NCI-H187 treated with DMSO at 0.1 percent for 48 hours (cell line): ENCODE data around the gene RAPGEF4.

Source experiments
- DNase-seq: peaks from one replicate; lab custom pipeline; 2025; lab: John Stamatoyannopoulos, UW

RAPGEF4 gene

GRCh38 chr2:172905937-172906811, 170.5 kb downstream of the RAPGEF4 start:
- DNase-seq, result no peak

DNA sequence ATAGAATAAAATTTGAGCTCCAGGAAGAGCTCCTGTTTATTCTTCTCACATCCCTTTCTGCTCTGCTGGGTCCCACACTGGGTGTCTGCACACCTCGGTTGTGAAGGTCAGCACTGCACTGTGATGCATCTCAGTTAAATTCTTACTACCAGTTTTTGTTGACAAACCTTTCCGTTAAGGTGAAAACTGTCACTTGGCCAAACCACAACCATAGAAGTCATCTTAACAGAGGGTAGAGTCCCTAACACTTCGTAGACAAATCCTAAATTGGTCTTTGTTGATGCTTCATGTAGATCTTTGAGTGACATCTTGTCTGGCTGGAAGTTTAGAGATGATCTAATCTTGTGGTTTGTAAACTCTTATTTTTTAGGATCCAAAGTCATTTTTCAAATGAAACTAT, 172.6 kb downstream of the RAPGEF4 start:
- DNase-seq, result no peak

GRCh38 chr2:172909454-172909853, 173.8 kb downstream of the RAPGEF4 start:
- DNase-seq, result no peak

GRCh38 chr2:172912266-172912665, 176.6 kb downstream of the RAPGEF4 start:
- DNase-seq, result no peak

- DNase-seq, result no peak
These were observed 178.8 kb downstream of the RAPGEF4 start for GRCh38 chr2:172914341-172915008.

- no peak for DNase-seq
These were observed 182.1 kb downstream of the RAPGEF4 start for GRCh38 chr2:172917716-172918115.

- DNase-seq, result no peak
These were observed 184.1 kb downstream of the RAPGEF4 start for GRCh38 chr2:172919732-172920131.

- DNase-seq, result no peak
These were observed 186.0 kb downstream of the RAPGEF4 start for GRCh38 chr2:172921532-172922236.

- no peak for DNase-seq
These were observed 186.7 kb downstream of the RAPGEF4 start for GRCh38 chr2:172922306-172922705.

DNA sequence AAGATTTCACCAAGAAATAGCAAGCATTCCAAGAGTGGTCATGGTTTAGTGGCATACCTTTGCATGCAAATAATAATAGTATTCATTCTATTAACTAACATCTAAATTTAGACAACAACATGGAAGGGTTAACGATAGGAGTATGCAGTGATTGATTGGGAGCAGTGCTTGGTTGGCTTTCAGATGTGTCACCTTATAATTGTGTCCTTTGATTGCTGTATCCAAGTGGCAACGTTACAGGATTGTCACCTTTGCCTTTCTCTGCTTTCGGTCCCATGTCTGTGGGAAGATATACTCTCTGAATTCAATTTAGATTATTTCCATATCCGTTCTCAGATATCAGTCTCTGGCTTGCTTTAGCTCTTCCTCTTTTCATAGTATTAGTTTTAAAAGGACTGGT, 187.2 kb downstream of the RAPGEF4 start:
- no peak for DNase-seq

DNA sequence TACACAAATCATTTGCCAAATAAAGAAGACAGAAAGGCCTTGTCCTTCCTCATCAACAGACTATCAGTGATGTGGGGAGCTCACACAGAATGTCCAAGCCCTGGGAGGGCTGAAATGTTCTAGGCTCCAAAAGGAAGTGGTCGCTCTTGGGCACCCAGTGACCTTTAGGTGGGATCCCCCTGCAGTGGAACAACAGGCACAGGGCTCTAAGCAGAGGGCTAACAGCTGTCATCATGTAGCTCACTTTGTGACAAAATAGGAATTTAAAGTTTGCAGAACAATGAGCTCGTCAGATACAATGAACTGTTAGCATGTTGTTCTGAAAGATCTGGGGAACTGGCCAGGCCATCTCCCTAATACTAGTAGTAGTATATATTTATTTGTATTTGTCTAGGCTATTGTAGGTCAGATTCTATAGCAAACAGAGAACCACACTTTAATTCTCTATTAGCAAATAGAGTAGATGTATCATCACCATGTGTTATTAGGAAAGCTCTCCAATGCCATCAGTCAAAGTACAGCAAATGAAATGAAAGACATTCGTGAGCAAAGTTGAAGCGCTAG, 188.5 kb downstream of the RAPGEF4 start:
- DNase-seq, result no peak

DNA sequence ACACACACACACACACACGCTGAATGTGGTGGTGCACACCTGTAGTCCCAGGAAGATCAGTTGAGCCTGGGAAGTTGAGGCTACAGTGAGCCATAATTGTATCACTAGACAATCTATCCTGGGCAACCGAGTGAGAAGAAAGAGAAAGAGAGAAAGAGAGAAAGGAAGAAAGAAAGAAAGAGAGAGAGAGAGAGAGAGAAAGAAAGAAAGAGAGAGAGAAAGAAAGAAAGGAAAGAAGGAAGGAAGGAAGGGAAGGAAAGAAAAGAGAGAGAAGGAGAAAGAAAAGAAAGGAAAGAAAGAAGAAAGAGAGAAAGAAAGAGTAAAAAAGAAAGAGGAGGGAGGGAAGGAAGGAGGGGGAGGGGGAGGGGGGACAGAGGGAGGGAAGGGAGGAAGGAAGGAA, 190.0 kb downstream of the RAPGEF4 start:
- DNase-seq, result no peak

- no peak for DNase-seq
These were observed 191.4 kb downstream of the RAPGEF4 start for GRCh38 chr2:172926785-172927640.

DNA sequence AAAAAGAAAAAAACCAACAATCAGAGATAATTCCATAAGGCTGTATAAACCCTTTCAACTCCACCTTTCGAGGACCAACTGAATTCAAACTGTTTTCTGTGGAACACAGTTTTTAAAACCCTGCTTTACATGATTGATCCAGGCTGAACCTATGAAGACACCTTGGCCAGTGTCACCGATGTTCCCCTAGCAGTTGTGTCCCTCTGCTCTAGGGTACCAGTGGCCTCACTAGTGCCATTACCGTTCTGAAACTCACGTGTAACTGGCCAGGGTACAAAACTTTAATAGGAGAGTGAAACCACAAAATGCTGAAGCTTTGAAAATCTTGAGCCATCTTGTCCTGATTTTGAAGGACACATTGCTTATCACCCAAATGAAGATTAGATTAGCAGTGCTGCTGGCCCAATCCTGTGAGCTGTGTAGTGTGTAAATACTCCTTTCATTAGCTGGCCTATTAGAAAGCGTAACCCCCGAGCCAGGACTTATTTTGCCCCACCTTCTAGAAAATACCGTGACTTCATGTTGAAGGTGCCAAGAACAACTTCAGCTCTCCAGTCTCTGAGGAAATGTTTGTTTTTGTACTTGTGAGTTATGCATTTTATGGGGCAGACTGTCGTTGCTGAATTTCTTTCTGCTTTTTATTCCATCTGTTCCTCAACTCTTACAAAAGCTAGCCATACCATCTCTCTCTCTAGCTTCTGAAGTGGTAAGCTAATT, 192.2 kb downstream of the RAPGEF4 start:
- no peak for DNase-seq

DNA sequence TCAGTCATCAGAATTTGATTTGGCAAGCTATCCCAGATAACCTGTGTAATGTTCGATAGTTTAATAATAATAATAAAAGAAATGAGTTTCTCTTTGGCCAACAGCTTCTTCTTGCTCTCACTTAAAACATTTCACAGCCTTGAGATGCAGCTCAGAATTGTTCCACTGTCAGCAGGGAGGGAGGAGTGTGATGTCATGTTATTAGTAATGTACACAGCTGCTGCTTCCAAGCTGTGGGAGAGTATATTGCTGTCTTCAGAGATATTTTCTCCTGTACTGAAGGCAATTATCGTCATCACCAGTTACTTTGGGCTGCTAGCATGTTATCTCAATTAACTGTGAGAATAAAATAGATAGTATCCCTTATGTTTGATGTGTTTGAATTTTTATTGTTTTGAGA, 193.1 kb downstream of the RAPGEF4 start:
- DNase-seq, result no peak

DNA sequence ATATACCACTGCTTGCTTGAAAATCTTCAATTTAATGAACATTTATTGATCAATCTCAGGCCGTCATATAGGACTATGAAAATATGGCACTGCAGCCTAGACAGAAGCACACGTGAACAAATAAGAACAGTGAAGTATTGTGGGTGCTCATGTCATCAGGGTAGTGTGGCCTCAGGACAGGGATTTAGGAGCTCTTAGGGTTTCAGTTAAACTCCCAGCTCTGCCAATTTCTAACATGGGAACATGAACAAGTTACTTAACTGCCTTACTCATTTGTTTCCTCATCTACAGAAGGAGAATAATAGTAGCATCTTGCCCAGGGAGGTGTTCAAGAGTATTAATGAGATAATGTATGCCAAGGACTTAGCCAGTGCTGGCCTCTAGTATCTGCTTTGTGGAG, 194.0 kb downstream of the RAPGEF4 start:
- no peak for DNase-seq

DNA sequence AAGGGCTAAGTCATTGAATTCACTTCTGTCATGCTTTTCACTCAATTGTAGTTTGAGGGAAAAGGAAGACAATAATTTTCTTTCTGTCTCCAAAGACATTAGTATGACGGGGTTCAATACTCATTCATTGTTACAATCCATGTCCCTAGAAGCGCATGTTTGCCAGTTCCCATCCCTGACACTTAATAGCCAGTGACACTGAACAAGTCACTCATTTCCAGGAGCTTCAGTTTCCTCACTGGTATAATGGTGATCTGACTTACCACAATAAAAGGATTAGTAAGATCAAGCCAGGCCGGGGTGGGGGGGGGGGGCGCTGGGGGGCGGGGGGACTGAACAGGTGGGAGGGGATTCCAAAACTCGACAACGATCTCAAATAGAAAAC, 195.2 kb downstream of the RAPGEF4 start:
- no peak for DNase-seq

- no peak for DNase-seq
These were observed 195.7 kb downstream of the RAPGEF4 start for GRCh38 chr2:172931256-172931894.

GRCh38 chr2:172931918-172932520, 196.4 kb downstream of the RAPGEF4 start:
- no peak for DNase-seq
